ENCODE measurements around the gene METAP1D. TPM values are rescaled to one million over a fixed set of nuclear protein-coding genes. Genes with fewer than 3 reads are reported as not detected.

Gene METAP1D
- total RNA-seq, 1 experiment from 2014 or later: 4.7 TPM

- TF ChIP-seq, protein P1, sequence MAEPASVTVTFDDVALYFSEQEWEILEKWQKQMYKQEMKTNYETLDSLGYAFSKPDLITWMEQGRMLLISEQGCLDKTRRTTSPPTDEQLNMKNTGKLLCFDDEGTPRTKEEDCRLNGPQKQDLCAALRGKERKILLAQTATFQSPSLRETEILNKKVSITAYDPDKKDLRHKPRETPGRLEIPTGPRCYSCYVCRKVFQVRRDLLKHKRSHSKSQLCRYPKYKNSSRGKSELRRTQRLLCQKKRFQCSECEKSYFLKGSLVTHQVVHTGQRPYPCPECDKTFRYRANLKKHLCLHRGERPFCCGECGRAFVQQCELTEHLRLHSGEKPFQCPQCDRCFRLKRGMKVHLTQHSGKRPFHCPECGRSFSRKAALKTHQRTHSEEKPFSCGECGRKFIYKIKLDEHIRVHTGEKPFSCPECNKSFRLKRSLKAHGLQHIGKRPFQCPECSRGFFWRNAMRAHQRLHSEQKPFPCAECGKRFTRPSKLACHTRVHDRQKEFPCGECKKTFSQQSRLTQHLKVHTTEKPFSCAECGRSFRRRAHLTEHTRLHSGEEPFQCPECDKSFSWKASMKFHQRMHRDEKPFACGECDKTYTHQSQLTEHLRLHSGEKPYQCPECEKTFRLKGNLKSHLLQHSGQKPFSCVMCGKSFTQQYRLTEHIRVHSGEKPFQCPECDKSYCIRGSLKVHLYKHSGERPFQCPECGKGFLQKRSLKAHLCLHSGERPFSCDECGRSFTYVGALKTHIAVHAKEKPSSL (CRISPR knock-in tag; conservative IDR thresholded peaks at IDR 0.05): no peak
Measured at GRCh38 chr2:172040311-172040710, 40.6 kb downstream of the METAP1D start (continued).

DNA sequence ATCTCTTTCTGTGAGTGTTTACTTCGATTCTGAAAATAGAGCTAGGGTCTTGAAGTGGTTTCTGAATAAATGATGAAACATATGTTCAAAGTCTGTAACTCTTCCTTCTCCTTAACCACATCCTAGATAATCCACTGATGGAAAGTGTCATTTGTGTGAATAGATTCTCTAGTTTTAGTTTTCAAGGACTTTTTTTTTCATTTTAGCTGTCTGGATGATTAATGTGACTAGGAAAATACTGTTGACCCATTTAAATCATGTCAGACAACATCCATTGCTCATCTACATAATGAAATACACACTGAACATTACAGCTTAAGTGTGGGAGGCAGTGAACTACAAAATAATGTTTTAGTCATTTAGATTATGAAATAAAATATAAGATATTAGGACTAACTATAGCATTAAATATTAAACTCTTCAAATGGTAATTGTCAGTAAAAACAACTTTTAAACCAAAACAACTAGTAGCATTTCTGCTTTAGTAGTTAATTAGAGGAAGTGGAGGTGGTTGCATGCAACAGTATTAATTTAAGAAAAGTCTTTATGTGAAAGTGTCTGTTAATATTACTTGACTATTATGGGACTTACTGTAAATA is 46.4 kb downstream of the METAP1D start:
- no peak for DNase-seq (ENCODE audit: low spot score)
- H3K9me3 Mint-ChIP-seq: no peaks in the 10 kb centered on the region
- H3K4me1 Mint-ChIP-seq: peaks cover 7% of the 10 kb centered on the region; the same call in 1 of the 2 replicates
- no peaks in the 10 kb centered on the region for H3K27me3 Mint-ChIP-seq (ENCODE audit: low read depth)
- H3K27ac Mint-ChIP-seq: no peak overlapping the region
- ChIA-PET POLR2A (no interaction called here), CTCF (no interaction called here)
- no peaks in the 10 kb centered on the region for H3K36me3 Mint-ChIP-seq
- ATAC-seq: no peak
- H3K4me3 Mint-ChIP-seq: no peak overlapping the region
- TF ChIP-seq E2F5 (CRISPR knock-in tag; IDR thresholded peaks at IDR 0.05) (no peak), RELA (CRISPR knock-in tag; IDR thresholded peaks at IDR 0.05; ENCODE audit: borderline replicate concordance) (no peak), GABPB1 (CRISPR knock-in tag; IDR thresholded peaks at IDR 0.05) (no peak), AR (CRISPR knock-in tag; IDR thresholded peaks at IDR 0.05) (no peak), ETV6 (CRISPR knock-in tag; IDR thresholded peaks at IDR 0.05) (no peak), FOXJ3 (CRISPR knock-in tag; IDR thresholded peaks at IDR 0.05; ENCODE audit: borderline replicate concordance) (no peak), ATF2 (CRISPR knock-in tag; IDR thresholded peaks at IDR 0.05; ENCODE audit: borderline replicate concordance, low read depth) (no peak), ATF1 (CRISPR knock-in tag; IDR thresholded peaks at IDR 0.05) (no peak), ZNF317 (CRISPR knock-in tag; IDR thresholded peaks at IDR 0.05; ENCODE audit: borderline replicate concordance, low read depth) (no peak), STAT6 (CRISPR knock-in tag; conservative IDR thresholded peaks at IDR 0.05; ENCODE audit: low read depth) (no peak), SOX15 (CRISPR knock-in tag; IDR thresholded peaks at IDR 0.05) (no peak), TCF7 (CRISPR knock-in tag; IDR thresholded peaks at IDR 0.05; ENCODE audit: low read depth) (no peak), MXD4 (CRISPR knock-in tag; IDR thresholded peaks at IDR 0.05; ENCODE audit: borderline replicate concordance) (no peak)
- TF ChIP-seq, protein P2, sequence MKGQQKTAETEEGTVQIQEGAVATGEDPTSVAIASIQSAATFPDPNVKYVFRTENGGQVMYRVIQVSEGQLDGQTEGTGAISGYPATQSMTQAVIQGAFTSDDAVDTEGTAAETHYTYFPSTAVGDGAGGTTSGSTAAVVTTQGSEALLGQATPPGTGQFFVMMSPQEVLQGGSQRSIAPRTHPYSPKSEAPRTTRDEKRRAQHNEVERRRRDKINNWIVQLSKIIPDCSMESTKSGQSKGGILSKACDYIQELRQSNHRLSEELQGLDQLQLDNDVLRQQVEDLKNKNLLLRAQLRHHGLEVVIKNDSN (CRISPR knock-in tag; IDR thresholded peaks at IDR 0.05): no peak
- TF ChIP-seq, protein P3, sequence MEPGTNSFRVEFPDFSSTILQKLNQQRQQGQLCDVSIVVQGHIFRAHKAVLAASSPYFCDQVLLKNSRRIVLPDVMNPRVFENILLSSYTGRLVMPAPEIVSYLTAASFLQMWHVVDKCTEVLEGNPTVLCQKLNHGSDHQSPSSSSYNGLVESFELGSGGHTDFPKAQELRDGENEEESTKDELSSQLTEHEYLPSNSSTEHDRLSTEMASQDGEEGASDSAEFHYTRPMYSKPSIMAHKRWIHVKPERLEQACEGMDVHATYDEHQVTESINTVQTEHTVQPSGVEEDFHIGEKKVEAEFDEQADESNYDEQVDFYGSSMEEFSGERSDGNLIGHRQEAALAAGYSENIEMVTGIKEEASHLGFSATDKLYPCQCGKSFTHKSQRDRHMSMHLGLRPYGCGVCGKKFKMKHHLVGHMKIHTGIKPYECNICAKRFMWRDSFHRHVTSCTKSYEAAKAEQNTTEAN (CRISPR knock-in tag; IDR thresholded peaks at IDR 0.05): no peak
- TF ChIP-seq, protein P4, sequence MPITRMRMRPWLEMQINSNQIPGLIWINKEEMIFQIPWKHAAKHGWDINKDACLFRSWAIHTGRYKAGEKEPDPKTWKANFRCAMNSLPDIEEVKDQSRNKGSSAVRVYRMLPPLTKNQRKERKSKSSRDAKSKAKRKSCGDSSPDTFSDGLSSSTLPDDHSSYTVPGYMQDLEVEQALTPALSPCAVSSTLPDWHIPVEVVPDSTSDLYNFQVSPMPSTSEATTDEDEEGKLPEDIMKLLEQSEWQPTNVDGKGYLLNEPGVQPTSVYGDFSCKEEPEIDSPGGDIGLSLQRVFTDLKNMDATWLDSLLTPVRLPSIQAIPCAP (CRISPR knock-in tag; IDR thresholded peaks at IDR 0.05): no peak
- TF ChIP-seq, protein P5, sequence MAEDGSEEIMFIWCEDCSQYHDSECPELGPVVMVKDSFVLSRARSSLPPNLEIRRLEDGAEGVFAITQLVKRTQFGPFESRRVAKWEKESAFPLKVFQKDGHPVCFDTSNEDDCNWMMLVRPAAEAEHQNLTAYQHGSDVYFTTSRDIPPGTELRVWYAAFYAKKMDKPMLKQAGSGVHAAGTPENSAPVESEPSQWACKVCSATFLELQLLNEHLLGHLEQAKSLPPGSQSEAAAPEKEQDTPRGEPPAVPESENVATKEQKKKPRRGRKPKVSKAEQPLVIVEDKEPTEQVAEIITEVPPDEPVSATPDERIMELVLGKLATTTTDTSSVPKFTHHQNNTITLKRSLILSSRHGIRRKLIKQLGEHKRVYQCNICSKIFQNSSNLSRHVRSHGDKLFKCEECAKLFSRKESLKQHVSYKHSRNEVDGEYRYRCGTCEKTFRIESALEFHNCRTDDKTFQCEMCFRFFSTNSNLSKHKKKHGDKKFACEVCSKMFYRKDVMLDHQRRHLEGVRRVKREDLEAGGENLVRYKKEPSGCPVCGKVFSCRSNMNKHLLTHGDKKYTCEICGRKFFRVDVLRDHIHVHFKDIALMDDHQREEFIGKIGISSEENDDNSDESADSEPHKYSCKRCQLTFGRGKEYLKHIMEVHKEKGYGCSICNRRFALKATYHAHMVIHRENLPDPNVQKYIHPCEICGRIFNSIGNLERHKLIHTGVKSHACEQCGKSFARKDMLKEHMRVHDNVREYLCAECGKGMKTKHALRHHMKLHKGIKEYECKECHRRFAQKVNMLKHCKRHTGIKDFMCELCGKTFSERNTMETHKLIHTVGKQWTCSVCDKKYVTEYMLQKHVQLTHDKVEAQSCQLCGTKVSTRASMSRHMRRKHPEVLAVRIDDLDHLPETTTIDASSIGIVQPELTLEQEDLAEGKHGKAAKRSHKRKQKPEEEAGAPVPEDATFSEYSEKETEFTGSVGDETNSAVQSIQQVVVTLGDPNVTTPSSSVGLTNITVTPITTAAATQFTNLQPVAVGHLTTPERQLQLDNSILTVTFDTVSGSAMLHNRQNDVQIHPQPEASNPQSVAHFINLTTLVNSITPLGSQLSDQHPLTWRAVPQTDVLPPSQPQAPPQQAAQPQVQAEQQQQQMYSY (CRISPR knock-in tag; IDR thresholded peaks at IDR 0.05): no peak

Measured in WTC11 (cell line).